SK-N-SH treated with all-trans-retinoic acid at 6 μM for 48 hours (cell line): ENCODE measurements around the gene COL6A3.

Experiments used
- ATAC-seq: fragments of 200-7000 bp; cut with Tn5 transposase; 3 replicates; pipeline ENCODE4 v1.9.1; 2020; ENCODE audit warnings: mild to moderate bottlenecking, moderate library complexity
- ARNTL ChIP-seq: fragments of 450-650 bp; formaldehyde crosslinking; IDR thresholded peaks from 2 replicates; pipeline ENCODE4 v1.5.0; 2020; ENCODE audit warnings: low read depth, mild to moderate bottlenecking, moderate library complexity, borderline replicate concordance
- BACH2 ChIP-seq: fragments of 250-450 bp; sonication (Bioruptor Pico); IDR thresholded peaks from 2 replicates; pipeline ENCODE4 v1.9.0; 2021; ENCODE audit warnings: mild to moderate bottlenecking, borderline replicate concordance
- CSDC2 ChIP-seq: fragments of 250-450 bp; sonication (Bioruptor Pico); IDR thresholded peaks from 2 replicates; pipeline ENCODE4 v1.5.0; 2020; ENCODE audit warnings: mild to moderate bottlenecking, moderate library complexity
- ESRRG ChIP-seq: fragments of 250-450 bp; sonication (Bioruptor Pico); IDR thresholded peaks from 2 replicates; pipeline ENCODE4 v1.6.1; 2021; ENCODE audit warnings: mild to moderate bottlenecking
- GLIS3 ChIP-seq: fragments of 250-450 bp; sonication (Bioruptor Pico); IDR thresholded peaks from 2 replicates; pipeline ENCODE4 v1.5.0; 2020; ENCODE audit warnings: mild to moderate bottlenecking, moderate library complexity
- OSR1 ChIP-seq: fragments of 250-450 bp; sonication (Bioruptor Pico); IDR thresholded peaks from 2 replicates; pipeline ENCODE4 v1.8.0; 2022; ENCODE audit warnings: moderate library complexity, mild to moderate bottlenecking, inconsistent platforms
- PPARA ChIP-seq: fragments of 250-450 bp; sonication (Bioruptor Pico); IDR thresholded peaks from 2 replicates; pipeline ENCODE4 v1.5.0; 2020; ENCODE audit warnings: mild to moderate bottlenecking, borderline replicate concordance
- SNAI2 ChIP-seq: fragments of 250-450 bp; sonication (Bioruptor Pico); IDR thresholded peaks from 2 replicates; pipeline ENCODE4 v1.5.0; 2020; ENCODE audit warnings: mild to moderate bottlenecking, moderate library complexity
- TCF4 ChIP-seq: fragments of 250-450 bp; sonication (Bioruptor Pico); IDR thresholded peaks from 2 replicates; pipeline ENCODE4 v1.8.0; 2021; ENCODE audit warnings: mild to moderate bottlenecking, moderate library complexity, borderline replicate concordance
- TOX ChIP-seq: fragments of 250-450 bp; sonication (Bioruptor Pico); IDR thresholded peaks from 2 replicates; pipeline ENCODE4 v1.8.0; 2021; ENCODE audit warnings: mild to moderate bottlenecking, moderate library complexity, borderline replicate concordance
- ZC3H10 ChIP-seq: fragments of 250-450 bp; sonication (Bioruptor Pico); IDR thresholded peaks from 2 replicates; pipeline ENCODE4 v1.5.1; 2021; ENCODE audit warnings: mild to moderate bottlenecking, moderate library complexity
- ZFP3 ChIP-seq: fragments of 250-450 bp; sonication (Bioruptor Pico); IDR thresholded peaks from 2 replicates; pipeline ENCODE4 v1.5.0; 2020; ENCODE audit warnings: mild to moderate bottlenecking, moderate library complexity
- ZFP30 ChIP-seq: fragments of 450-650 bp; formaldehyde crosslinking; IDR thresholded peaks from 2 replicates; pipeline ENCODE4 v1.5.0; 2022; ENCODE audit warnings: mild to moderate bottlenecking, moderate library complexity
- ZNF70 ChIP-seq: fragments of 450-650 bp; formaldehyde crosslinking; IDR thresholded peaks from 2 replicates; pipeline ENCODE4 v1.5.0; 2020; ENCODE audit warnings: mild to moderate bottlenecking, moderate library complexity
- ZNF8 ChIP-seq: fragments of 450-650 bp; formaldehyde crosslinking; IDR thresholded peaks from 2 replicates; pipeline ENCODE4 v1.5.0; 2020; ENCODE audit warnings: mild to moderate bottlenecking, moderate library complexity
- TF ChIP-seq, protein P1 (sequence below): fragments of 250-450 bp; sonication (Bioruptor Pico); IDR thresholded peaks from 2 replicates; pipeline ENCODE4 v1.5.0; 2020; ENCODE audit warnings: mild to moderate bottlenecking, moderate library complexity
- TF ChIP-seq, protein P2 (sequence below): fragments of 250-450 bp; sonication (Bioruptor Pico); IDR thresholded peaks from 2 replicates; pipeline ENCODE4 v1.5.1; 2020; ENCODE audit warnings: low read depth, mild to moderate bottlenecking, moderate library complexity
- TF ChIP-seq, protein P3 (sequence below): fragments of 250-450 bp; sonication (Bioruptor Pico); IDR thresholded peaks from 2 replicates; pipeline ENCODE4 v1.5.1; 2021; ENCODE audit warnings: mild to moderate bottlenecking, moderate library complexity
- TF ChIP-seq, protein P4 (sequence below): fragments of 250-450 bp; sonication (Bioruptor Pico); IDR thresholded peaks from 2 replicates; pipeline ENCODE4 v1.8.0; 2020; ENCODE audit warnings: mild to moderate bottlenecking, moderate library complexity, borderline replicate concordance
- TF ChIP-seq, protein P5 (sequence below): fragments of 250-450 bp; sonication (Bioruptor Pico); IDR thresholded peaks from 2 replicates; pipeline ENCODE4 v1.8.0; 2021; ENCODE audit warnings: low read depth, mild to moderate bottlenecking, moderate library complexity, borderline replicate concordance

The COL6A3 gene

DNA sequence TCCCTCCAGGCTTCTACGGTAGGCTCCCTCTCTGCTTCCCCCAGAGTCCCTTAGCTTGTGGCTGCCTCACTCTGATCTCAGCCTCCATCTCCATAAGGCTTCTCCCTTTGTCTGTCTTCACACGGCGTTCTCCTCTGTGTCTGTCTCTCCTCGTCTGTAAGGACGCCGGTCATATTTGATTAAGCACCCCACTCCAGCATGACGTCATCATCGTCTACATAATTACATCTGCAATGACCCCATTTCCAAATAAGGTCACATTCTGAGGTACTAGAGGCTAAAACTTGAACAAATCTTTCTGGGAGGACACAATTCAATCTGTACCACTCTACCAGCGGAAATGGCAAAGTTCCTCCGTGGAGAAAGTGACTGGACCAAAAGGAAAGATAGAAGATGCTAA lies 8.3 kb upstream of the COL6A3 start:
- TF ChIP-seq, protein P1, sequence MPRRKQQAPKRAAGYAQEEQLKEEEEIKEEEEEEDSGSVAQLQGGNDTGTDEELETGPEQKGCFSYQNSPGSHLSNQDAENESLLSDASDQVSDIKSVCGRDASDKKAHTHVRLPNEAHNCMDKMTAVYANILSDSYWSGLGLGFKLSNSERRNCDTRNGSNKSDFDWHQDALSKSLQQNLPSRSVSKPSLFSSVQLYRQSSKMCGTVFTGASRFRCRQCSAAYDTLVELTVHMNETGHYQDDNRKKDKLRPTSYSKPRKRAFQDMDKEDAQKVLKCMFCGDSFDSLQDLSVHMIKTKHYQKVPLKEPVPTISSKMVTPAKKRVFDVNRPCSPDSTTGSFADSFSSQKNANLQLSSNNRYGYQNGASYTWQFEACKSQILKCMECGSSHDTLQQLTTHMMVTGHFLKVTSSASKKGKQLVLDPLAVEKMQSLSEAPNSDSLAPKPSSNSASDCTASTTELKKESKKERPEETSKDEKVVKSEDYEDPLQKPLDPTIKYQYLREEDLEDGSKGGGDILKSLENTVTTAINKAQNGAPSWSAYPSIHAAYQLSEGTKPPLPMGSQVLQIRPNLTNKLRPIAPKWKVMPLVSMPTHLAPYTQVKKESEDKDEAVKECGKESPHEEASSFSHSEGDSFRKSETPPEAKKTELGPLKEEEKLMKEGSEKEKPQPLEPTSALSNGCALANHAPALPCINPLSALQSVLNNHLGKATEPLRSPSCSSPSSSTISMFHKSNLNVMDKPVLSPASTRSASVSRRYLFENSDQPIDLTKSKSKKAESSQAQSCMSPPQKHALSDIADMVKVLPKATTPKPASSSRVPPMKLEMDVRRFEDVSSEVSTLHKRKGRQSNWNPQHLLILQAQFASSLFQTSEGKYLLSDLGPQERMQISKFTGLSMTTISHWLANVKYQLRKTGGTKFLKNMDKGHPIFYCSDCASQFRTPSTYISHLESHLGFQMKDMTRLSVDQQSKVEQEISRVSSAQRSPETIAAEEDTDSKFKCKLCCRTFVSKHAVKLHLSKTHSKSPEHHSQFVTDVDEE (CRISPR knock-in tag) = no peak
- ATAC-seq = peak; percentile 12; the same call in 2 of the 3 replicates

DNA sequence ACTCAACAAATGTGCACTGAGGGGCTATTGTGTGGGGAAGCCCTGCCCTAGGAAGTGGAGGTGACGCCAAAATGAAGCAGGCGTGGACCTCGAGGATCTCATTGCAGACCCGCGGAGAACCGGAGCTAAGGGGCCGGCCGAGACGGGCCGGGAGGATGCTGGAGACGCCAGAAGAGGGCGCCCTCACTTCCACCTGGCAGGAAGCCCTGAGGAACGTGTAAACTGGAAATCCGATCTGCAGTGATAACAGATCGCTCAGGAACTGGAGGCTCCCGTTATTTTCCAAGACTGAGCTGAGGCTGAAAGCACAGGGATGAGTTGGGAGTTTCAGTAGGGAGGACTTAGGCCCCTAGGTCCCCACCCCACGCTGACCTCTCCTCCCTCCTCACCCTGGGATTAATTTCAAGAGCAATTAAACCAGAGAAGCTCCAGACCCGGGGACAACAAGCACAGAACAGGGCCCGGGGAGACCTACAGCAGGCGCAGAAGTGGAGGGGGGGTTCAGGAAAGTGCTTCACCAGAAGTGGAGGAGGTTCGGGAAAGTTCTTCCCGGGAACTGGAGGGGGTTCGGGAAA lies 7.7 kb upstream of the COL6A3 start:
- peak; percentile 94 for ATAC-seq
- TF ChIP-seq ZNF70 (CRISPR knock-in tag) (no peak), TCF4 (CRISPR knock-in tag) (no peak), ESRRG (CRISPR knock-in tag) (no peak), CSDC2 (CRISPR knock-in tag) (no peak), ZFP30 (CRISPR knock-in tag) (no peak)
- TF ChIP-seq, protein P1 (CRISPR knock-in tag) = no peak
- TF ChIP-seq, all 23 proteins: peak for 0

DNA sequence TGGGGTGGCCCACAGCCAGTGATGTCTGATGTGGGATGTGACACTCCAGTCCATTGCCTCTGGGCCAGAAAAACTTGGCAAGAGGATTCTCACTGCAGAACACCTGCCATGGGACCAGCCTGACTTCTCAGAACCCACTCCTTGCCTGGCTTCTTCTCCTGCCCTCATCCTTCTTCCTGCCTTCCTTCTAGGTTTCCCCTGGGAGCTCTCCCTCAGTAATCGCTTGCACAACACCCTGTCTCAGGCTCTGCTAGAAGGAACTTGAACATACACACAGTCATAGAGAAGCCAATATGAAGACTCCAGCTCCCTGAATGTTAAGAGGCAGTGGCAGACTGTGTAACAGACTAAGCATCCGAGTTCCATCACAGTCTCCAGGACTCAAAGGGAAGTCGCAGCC lies 4.3 kb upstream of the COL6A3 start:
- TF ChIP-seq SNAI2 (CRISPR knock-in tag) (no peak), ZFP3 (CRISPR knock-in tag) (no peak), ZFP30 (CRISPR knock-in tag) (no peak)
- TF ChIP-seq, protein P2, sequence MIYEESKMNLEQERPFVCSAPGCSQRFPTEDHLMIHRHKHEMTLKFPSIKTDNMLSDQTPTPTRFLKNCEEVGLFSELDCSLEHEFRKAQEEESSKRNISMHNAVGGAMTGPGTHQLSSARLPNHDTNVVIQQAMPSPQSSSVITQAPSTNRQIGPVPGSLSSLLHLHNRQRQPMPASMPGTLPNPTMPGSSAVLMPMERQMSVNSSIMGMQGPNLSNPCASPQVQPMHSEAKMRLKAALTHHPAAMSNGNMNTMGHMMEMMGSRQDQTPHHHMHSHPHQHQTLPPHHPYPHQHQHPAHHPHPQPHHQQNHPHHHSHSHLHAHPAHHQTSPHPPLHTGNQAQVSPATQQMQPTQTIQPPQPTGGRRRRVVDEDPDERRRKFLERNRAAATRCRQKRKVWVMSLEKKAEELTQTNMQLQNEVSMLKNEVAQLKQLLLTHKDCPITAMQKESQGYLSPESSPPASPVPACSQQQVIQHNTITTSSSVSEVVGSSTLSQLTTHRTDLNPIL (CRISPR knock-in tag) = no peak
- ATAC-seq = no peak

DNA sequence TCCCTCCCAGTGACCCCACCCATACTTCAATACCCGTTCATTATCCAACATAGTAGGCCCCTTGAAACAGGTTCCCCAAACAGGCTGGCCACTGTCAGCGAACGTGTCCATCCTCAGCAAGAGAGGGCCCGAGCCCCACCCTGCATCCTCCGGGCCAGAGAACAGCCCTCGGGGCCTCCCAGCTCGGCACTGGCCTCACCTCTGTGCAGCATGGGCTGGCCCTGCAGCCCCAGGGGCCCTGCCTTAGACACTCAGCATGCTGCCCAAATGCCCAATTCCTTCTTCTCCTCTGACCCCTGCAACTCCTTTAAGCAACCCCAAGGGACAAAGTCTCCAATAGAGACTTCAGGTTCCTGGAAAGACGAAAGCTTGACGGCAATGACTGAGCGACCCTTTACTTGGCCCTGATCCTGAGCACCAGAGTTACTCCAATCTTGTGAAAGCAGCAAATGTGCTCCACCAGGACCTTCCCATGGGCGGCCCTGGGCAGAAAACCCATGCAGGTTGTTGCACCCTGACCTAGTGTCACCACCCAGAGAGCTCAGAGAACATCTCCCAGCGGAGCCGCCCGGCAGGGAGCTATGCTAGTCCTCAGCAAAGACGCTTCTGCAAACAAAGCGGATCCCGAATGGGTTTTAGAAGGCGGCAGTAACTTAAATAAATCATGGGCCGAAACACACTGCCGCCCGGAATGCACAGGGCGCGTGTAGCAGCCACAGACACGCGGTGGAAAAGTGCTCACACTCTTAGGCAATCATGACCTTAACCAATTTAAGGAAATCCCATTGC lies 782 bp downstream of the COL6A3 start:
- ATAC-seq = no peak
- TF ChIP-seq TCF4 (CRISPR knock-in tag) (no peak), GLIS3 (CRISPR knock-in tag) (no peak), ZNF8 (CRISPR knock-in tag) (no peak), BACH2 (no peak)

DNA sequence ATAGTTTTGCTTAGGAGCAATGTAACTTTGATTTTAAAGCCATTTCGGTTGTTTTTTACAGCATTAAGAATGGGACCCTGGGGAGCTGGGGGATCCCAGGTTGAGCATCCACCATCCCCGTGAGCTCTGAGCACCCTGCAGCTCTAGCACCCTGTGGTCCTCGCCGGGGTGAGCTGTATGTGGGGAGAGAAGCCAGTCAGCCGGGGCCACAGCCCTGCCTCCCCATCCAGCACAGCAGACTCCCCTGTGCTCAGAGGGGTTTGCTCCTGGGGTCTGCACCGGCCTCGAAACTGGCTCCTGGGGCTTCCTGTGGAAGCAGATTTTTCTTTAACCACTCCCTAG lies 1.3 kb downstream of the COL6A3 start:
- ATAC-seq = no peak
- TF ChIP-seq ARNTL (CRISPR knock-in tag) (no peak), ESRRG (CRISPR knock-in tag) (no peak), ZC3H10 (CRISPR knock-in tag) (no peak), OSR1 (CRISPR knock-in tag) (no peak), PPARA (CRISPR knock-in tag) (no peak), ZFP30 (CRISPR knock-in tag) (no peak), ZNF8 (CRISPR knock-in tag) (no peak), TOX (no peak), CSDC2 (CRISPR knock-in tag) (no peak), GLIS3 (CRISPR knock-in tag) (no peak), ZNF70 (CRISPR knock-in tag) (no peak)
- TF ChIP-seq, protein P3, sequence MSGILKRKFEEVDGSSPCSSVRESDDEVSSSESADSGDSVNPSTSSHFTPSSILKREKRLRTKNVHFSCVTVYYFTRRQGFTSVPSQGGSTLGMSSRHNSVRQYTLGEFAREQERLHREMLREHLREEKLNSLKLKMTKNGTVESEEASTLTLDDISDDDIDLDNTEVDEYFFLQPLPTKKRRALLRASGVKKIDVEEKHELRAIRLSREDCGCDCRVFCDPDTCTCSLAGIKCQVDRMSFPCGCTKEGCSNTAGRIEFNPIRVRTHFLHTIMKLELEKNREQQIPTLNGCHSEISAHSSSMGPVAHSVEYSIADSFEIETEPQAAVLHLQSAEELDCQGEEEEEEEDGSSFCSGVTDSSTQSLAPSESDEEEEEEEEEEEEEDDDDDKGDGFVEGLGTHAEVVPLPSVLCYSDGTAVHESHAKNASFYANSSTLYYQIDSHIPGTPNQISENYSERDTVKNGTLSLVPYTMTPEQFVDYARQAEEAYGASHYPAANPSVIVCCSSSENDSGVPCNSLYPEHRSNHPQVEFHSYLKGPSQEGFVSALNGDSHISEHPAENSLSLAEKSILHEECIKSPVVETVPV (CRISPR knock-in tag) = no peak
- TF ChIP-seq, protein P4, sequence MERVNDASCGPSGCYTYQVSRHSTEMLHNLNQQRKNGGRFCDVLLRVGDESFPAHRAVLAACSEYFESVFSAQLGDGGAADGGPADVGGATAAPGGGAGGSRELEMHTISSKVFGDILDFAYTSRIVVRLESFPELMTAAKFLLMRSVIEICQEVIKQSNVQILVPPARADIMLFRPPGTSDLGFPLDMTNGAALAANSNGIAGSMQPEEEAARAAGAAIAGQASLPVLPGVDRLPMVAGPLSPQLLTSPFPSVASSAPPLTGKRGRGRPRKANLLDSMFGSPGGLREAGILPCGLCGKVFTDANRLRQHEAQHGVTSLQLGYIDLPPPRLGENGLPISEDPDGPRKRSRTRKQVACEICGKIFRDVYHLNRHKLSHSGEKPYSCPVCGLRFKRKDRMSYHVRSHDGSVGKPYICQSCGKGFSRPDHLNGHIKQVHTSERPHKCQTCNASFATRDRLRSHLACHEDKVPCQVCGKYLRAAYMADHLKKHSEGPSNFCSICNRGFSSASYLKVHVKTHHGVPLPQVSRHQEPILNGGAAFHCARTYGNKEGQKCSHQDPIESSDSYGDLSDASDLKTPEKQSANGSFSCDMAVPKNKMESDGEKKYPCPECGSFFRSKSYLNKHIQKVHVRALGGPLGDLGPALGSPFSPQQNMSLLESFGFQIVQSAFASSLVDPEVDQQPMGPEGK (CRISPR knock-in tag) = no peak
- TF ChIP-seq, protein P5, sequence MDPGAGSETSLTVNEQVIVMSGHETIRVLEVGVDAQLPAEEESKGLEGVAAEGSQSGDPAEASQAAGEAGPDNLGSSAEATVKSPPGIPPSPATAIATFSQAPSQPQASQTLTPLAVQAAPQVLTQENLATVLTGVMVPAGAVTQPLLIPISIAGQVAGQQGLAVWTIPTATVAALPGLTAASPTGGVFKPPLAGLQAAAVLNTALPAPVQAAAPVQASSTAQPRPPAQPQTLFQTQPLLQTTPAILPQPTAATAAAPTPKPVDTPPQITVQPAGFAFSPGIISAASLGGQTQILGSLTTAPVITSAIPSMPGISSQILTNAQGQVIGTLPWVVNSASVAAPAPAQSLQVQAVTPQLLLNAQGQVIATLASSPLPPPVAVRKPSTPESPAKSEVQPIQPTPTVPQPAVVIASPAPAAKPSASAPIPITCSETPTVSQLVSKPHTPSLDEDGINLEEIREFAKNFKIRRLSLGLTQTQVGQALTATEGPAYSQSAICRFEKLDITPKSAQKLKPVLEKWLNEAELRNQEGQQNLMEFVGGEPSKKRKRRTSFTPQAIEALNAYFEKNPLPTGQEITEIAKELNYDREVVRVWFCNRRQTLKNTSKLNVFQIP (CRISPR knock-in tag) = no peak
